HK-2 (cell line): Measurements from ENCODE around the gene MEIS3.
A peak's percentile ranks its signal among the peaks of the same experiment; 100 is the strongest.

Experiments
- DNase-seq: peaks from one replicate; pipeline ENCODE4 v3.0.0-alpha.2; 2018; ENCODE audit not compliant: unreplicated experiment

Gene MEIS3

DNA sequence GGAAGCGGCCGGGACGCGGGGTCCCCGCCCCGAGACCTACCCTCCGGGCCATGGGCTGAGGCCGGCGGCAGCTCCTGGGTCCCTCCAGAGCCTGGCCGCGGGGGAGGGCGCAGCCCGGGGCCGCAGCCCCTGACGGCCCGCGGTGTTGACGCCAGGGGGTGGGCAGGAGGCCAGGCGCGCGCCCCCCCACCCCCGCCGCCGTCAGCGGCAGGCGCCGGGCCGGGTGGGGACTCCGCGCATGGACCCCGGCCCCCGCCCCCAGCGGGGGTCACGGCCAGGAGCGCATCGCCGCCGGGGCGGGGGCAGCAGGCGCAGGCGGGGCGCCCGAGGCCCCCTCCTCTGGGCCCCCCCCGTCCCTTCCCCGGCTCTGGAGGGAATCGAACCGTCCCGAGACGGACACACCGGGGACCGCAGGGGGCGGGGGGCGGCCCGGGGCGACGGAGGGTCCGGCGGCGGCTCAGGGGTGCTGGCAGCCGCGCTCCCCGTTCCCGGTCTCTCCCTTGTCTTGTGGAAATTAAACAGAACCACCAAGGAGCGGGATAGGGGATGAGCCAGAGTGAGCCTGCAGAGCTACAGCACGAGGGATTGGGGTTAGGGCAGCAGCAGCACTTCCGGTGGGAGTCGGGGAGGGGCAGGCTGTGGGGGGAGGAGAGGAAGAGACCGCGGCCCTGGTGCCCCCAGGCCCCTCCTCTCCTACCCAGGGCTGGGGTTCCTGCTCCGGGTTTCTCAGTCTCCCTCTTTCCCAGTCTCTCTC lies at the start of gene MEIS3:
Gene MEIS3 (minus strand): TSS at position 498 of the 754 bp plus-strand sequence. CDS start 446 bp downstream, at position 52.
- DNase-seq, result no peak

DNA sequence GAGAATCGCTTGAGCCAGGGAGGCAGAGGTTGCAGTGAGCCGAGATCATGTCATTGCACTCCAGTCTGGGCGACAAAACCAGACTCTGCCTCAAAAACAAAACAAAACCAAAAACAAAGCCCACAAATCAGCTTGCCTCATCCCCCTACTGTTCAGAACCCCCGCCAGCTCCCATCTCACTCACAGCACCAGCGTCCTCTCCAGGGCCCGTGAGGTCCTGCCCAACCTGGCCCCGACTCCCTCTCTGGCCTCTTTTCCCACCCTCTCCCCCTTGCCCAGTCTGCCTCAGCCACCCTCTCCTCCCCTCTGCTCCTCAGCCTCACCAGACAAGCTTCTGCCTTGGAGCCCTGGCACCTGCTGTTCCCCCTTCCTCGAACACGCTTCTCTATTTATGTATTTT lies 48.6 kb upstream of the MEIS3 start:
- DNase-seq, result no peak

DNA sequence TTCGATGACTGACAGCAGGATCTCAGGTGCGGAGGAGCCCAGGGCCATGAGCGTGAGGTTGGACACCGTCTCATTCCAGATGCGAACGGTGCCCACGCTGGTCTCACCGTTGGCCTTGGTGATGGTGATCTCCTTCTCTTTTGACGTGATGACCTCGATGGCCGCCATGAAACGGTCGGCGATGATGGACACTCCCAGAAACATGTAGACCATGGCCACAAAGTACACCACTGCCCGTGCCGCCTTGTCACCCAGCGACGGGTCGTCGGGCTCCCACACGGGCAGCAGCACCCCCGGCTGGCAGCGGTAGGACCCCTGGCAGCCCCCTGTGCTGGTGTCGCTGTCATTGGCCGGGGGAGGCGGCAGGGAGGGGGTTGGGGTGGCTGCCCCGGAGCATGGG lies 46.6 kb upstream of the MEIS3 start:
- no peak for DNase-seq

DNA sequence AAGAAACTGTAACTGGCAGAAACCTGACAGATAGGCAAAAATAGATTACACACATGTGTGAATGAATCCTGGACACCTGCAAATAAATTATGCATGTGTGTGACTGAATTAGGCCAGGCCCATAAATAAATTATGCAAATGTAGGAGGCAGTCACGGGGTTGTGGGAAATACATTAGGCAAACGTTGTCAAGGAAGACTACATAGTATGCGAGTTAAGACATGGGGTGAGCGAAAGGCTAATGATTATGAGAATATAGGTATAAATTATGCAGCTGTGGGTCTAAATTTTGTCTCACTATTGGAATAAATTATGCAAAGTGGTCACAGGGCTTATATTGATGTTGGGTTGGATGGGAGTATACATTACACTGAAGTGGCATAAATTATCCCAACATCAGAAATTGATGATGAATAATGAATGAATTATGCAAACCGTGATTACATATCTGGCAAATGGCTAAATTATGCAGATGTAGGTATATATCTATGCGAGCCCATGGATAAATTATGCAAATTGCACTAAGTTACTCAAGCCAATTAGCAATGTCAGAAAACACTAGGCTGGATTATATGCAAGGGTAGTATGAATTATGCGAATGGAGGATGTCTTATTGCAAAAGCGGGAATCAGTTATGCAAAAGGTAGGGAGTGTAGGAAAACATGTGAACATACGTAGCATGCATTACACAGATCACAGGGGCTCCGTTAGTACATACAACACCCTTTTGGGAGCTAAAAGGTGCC lies 45.5 kb upstream of the MEIS3 start:
- DNase-seq, result no peak

DNA sequence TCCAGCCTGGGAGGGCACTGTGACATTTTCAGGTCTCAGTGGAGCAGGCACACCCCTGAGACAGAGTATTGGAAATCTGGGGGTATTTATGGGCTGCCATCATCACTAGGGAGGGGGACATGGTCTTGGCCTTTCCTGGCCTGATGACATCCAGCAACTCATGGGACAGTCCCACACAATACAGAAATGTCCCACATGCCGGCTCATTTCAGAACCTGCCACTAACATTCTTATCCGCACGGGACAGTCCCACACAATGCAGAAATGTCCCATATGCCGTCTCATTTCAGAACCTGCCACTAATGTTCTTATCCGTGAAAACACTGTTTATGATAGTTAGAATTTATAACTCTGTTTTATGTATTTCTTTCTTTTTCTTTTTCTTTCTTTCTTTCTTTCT lies 42.5 kb upstream of the MEIS3 start:
- no peak for DNase-seq

DNA sequence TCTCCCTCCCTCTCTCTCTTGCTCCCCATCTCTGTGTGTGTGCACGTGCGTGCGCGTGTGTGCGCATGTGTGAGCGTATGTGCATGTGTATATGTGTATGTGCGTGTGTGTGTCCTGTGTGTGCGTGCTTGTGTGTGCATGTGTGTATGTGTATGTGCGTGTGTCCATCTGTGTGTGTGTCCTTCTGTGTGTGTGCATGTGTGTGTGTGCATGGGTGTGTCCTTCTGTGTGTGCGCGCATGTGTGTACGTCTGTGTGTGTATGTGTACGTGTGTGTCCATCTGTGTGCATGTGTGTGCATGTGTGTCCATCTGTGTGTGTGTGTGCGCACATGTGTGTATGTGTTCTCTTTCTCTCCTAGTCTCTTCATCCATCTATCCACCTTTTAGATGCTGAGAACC lies 40.1 kb upstream of the MEIS3 start:
- no peak for DNase-seq

DNA sequence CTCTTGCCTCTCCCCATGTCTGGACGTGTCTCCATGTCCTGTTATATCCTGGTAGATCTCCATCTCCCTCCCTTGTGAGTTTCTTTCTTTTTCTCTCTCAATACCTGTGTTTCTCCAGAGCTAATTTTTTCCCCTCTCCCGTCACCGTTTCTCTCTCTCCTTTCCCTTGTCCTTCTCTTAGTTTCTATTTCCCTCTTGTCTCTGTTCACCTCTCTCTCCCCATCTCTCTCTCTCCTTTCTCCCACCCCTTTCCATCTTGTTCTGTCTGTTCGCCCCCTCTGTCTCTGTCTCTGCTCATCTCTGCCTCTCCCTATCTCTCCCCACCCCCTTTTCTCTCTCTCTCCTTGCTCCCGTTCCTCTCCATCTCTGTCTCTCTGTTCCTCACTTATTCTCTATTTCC lies 39.3 kb upstream of the MEIS3 start:
- DNase-seq, result no peak

DNA sequence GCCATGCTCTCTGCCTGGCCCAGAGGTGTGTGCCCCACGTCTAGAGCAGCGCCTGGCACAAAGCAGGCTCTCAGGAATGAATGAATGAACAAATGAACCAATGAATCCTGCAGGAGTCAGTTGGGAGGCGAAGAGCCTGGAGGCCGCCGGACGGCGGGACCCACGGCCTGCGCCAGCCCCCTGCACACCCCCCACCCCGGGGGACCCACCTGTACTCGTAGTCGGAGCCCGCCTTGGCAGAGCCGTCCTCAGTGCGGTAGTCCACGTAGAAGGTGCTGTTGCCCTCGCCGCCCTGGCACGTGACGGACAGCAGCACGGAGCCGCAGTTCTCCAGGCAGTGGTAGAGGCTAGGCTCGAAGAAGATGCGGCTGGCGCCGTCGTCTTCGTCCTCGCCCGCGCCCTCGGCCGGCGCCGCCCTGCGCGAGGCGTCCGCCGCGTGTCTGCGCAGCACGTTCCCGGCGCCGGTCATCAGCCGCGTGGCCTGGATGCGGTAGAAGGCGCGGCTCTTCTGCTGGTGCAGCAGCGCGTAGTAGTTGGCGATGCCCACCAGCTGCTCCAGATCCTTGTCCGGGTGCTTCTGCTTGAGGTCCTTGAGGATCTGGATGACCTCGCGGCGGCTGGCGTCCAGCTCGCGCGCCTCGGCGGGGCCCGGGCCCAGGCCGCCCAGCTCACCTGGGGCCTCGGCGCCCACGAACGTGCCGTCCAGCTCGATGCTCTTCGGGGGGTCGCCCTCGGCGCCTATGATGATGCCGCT lies 37.6 kb upstream of the MEIS3 start:
- DNase-seq, result no peak

DNA sequence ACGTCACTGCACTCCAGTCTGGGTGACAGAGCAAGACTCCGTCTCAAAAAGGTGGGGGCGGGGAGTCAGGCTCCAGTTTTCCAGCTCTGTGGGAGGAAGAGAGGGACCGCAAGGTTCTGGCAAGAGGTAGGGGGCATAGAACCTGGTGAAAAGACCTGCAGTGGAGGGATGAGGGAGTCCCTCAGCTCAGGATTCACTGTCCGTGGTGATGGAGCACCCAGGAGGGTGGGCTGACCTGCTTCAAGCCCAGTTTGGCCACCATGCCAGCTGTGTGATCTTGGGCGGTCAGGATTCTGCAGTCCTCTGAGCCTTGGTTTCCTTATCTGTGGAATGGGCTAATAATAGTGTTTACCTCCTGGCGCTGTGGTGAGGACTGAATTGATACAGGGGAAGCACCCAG lies 31.2 kb upstream of the MEIS3 start:
- DNase-seq, result no peak

DNA sequence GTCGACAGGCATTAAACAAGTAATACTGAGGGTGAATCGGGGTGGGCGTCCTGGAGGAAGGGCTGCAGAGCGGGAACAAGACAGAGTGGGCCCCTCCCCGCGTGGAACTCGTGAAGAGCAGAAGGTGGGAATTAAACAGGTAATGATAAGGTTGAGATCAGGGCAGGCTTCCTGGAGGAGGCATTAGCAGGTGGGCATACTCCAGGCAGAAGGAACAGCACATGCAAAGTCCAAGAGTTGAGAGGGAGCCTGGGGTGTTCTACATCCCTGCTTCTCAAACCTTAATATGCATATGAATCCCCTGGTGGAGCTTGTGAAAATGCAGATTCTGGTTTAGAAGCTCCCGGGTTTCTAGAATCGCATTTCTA lies 29.0 kb upstream of the MEIS3 start:
- DNase-seq, result no peak

DNA sequence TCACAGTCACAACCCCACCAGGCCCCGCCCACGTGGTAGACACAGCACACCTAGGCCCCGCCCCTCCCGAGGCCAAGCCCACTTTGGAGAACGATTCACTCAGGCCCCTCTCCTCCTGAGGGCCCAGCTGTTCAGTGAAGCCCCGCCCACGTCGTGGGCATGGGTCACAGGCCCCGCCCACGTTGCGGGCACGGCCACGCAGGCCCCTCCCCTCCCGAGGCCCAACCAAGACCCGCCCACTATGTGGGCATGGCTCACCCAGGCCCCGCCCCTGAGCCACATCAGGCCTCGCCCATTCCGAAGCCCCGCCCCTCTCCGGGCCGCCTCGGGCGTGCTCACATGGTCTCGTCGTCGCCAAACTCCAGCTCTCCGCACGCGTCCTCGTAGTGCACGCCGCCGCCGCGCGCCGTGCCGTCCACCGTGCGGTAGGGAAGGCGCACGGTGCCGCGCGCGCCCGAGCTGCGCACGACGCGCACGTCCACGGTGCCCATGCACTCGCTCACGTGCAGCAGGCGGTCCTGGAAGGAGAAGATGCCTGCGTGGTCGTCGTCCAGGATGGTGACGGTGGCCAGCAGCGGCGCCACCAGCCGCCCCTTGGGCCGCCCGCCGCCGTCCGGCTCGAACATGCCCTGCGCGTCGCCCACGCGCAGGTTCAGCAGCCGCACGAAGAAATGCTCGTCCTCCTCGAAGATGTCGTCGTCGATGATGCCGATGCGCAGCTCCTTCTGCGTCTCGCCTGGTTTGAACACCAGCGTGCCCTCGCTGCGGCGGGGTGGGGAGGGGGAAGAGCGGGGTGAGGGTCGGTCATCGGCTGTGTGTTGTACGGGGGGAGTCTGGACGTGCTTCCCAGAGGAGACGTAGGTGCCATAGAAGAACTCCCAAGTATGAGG lies 28.4 kb upstream of the MEIS3 start:
- DNase-seq, result peak; percentile 95

DNA sequence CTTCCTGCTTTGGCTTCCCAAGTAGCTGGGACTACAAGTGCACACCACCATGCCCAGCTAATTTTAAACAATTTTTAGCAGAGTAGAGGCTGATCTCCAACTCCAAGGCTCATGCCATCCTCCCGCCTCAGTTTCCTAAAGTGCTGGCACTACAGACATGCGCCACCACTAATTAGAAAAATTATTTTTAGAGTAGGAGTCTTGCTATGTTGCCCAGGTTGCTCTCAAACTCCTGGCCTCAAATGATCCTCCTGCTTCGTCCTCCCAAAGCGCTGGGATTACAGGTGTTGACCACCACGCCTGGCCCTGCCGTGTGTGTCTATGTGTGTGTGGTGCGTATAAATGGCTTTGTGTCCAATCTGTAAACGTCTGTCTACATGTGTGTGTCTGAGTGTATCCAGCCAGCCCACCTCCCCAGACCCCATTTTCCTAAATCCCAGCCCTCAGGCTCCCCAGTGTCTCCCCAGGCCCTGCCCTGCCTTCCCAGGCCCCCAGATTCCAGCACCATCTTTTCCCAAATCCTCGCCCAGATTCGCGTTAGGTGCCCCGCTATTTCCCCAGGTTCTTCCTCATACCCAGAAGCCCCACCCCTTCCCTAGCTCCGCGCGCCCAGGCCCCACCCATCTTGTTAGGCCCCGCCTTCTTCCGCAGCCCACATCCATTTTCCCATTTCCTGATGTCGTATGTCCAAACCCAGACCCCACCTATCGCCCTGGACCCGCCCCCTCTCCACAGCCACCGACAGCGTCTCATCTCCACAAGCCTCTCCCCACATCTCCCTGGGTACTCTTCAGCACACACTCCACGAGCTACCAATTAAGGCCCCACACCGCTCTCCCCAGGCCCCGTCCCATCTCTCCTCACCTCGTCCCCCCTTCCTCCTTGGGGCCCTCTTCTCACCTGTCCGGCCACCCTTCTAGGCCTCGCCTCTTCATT lies 27.5 kb upstream of the MEIS3 start:
- peak; percentile 86 for DNase-seq

DNA sequence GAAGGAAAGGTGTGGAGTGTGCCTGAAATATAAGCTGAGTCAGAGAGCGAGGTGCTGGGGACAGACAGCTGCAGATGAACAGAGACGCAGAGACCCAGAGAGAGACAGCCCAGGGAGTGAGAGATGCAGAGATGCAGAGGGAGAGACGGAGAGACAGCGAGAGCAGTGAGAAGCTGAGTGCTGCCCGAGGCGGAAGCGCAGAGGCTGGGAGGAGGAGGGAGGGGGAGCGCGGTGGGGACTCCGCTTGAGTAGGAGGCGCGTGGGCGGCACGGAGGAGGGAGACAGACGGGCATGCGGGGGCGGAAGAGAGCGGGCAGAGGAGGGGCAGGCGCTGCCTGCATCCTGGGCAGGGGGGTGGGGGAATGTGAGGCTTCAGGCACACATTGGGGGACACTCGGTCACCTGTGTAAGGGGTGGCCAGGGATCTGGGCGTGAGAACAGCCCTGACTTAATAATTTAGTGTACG lies 26.6 kb upstream of the MEIS3 start:
- peak; percentile 59 for DNase-seq

DNA sequence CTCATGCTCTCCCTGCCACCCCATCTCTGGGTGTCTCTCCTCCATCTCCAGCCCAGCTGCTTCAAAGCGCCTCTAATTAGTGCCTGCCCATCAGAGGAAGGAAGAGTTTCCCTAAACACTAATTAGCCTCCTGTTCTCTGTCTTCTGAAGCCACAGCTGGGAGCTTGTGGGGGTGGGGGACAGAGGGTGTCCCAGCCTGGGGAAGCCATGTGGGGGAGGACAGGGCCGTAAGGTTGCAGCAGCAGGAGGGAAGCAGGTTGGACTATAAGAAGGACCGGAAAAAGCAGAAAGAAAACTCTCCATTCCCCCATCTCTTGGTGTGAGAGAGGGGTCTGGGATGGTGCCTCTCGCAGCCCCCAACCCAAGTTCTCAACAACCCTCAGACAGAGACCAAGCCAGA lies 26.2 kb upstream of the MEIS3 start:
- DNase-seq, result no peak

DNA sequence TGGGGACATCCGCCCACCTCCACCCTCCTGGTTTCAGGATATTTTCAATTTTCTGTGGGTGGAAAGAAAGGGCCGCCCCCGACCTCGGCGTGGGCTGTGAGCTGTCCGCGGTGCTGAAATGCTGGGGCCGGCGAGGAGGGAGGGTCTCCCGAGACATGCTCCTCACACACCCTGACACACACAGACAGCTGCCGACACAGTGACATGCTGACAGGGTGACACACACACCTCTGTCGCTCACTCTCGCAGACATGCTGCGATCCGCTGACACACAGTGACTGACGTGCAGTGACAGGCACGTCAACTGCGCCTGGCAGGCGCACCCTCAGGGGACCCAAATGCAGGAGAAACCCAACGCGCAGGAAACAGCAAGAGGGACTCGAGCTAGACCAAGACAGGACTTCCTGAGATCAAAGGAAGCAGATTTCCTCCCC lies 25.1 kb upstream of the MEIS3 start:
- no peak for DNase-seq

DNA sequence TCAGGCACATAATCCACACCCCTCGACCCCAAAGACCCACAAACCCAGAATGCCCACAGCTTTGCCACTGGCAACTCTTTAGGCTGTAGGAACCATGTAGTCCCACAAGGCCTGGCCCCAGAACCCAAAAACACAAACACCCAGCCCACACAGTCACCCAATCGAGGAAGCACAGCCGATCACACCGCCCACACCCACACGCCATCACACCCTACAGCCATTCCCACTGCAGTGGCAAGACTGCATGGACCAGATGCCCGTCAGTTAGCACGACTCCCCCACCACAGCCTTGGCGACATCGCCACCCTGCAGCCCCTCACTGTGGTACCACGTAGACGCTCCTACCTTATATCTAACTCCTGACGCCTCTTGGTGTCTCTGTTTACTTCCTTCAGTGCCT lies 24.0 kb upstream of the MEIS3 start:
- DNase-seq, result no peak

DNA sequence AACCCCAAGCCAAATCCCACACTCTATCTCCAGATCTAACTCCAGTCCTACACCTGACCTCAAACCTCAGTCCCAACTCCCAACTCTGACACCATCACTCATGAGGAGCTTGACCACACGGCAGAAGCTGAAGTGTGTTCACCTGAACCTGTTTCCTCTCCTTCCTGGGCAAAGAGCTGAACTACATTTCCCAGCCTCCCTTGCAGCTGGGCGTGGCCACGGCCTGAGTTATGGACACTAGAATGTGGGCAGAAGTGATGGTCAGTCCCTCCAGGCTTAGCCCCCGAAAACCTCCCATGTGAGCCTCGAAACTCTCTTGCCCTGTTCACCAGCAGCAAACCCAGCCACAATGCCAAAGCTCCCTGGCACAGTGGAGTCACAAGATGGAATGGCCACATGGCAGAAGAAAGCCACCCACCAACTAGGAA lies 19.5 kb upstream of the MEIS3 start:
- DNase-seq, result no peak

DNA sequence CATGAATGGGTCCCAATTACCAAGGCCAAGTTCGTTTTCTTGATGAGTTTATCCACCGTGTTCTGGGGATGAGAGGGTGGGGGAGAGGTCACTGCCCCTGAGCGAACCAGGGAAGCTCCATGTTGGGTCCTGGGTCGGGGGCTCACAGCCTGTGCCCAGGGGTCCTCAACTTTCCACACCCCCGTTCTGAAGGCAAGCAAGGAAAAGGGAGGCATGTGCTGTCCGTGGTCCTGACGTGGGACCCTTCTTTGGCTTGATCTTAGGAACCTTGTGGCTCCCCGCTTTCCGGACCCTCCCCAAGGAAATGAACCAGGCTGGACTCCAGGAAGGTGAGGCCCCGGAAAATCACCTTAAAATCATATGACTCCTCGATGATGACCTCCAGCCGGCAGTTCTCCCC lies 18.2 kb upstream of the MEIS3 start:
- no peak for DNase-seq

DNA sequence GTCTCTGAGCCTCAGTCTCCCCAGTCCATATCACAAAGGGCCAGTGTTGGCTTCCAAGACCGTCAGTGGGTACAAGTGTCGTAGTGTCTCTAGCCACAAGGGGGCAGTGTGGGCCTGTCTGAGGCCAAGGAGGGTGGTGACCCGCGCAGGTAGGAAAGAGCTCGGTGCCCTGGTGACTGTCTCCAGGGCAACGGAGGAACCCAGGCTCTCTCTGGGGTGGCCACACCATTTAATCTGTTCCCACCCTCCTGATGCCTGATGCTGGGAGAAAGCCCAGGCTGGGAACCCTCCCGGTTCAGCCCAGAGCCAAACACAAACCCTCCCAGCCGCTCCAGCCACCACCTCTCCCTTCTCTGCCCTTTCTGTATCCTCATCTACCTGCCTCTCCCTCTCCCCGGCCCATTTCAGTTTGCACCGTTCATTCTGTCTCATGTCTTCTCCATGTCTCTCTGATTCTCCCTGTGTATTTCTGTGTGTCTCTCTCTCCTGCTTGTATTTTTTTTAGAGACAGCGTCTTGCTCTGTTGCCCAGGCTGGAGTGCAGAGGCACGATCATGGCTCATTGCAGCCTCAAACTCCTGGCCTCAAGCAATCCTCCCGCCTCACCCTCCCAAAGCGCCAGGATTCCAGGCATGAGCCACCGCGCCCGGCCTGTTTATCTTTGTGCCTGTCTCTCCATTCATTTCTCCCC lies 17.5 kb upstream of the MEIS3 start:
- peak; percentile 80 for DNase-seq

DNA sequence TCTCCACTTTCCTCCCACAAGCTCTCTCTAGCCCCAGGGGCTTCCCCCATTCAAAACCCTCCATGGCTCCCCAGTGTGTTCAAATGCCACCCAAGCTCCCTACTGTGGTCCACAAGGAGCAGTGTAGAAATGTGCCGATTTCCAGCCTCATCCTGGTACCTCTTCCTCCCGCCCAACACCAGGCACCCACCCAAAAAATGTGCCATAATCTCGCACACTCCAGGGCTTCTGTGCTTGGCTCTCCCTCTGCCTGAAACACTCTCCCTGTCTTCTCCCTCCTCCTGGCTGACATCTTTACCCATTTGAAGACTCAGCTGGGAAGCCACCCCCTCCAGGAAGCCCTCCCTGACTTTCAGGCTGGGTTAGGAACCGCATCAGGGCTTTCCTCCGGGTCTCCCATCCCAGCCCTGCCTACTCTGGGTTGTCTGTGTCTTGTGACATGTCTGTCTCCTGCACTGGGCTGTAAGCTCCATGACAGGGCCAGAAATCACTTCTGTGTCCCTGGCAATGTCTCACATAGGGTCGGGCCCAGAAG lies 16.6 kb upstream of the MEIS3 start:
- DNase-seq, result no peak
